Activated naive CD8-positive, alpha-beta T cell treated with anti-CD3 and anti-CD28 coated beads, Interleukin-2, amount 50 U/mL, for 24 hours (primary cell): Measurements from ENCODE around the gene KRABD2.
A peak's percentile ranks its signal among the peaks of the same experiment; 100 is the strongest.

ENCODE experiments used
- ATAC-seq: fragments of 150-1000 bp; cut with Tn5 transposase; one replicate; pipeline ENCODE4 v1.10.0; 2021
- DNase-seq: peaks from one replicate; pipeline ENCODE4 v3.0.0; 2021
- H3K27ac Mint-ChIP-seq: one replicate; pipeline ENCODE4 v1.8.0; 2021; ENCODE audit warnings: mild to moderate bottlenecking, mixed read lengths
- H3K27me3 Mint-ChIP-seq: one replicate; pipeline ENCODE4 v1.8.0; 2021; ENCODE audit warnings: mixed read lengths
- H3K36me3 Mint-ChIP-seq: one replicate; pipeline ENCODE4 v1.8.0; 2021; ENCODE audit warnings: low read depth, mixed read lengths
- H3K4me1 Mint-ChIP-seq: one replicate; pipeline ENCODE4 v1.8.0; 2021; ENCODE audit warnings: mixed read lengths
- H3K4me3 Mint-ChIP-seq: one replicate; pipeline ENCODE4 v1.8.0; 2021; ENCODE audit warnings: mild to moderate bottlenecking, moderate library complexity, mixed read lengths
- H3K9me3 Mint-ChIP-seq: one replicate; pipeline ENCODE4 v1.8.0; 2021; ENCODE audit warnings: mixed read lengths

KRABD2 gene

DNA sequence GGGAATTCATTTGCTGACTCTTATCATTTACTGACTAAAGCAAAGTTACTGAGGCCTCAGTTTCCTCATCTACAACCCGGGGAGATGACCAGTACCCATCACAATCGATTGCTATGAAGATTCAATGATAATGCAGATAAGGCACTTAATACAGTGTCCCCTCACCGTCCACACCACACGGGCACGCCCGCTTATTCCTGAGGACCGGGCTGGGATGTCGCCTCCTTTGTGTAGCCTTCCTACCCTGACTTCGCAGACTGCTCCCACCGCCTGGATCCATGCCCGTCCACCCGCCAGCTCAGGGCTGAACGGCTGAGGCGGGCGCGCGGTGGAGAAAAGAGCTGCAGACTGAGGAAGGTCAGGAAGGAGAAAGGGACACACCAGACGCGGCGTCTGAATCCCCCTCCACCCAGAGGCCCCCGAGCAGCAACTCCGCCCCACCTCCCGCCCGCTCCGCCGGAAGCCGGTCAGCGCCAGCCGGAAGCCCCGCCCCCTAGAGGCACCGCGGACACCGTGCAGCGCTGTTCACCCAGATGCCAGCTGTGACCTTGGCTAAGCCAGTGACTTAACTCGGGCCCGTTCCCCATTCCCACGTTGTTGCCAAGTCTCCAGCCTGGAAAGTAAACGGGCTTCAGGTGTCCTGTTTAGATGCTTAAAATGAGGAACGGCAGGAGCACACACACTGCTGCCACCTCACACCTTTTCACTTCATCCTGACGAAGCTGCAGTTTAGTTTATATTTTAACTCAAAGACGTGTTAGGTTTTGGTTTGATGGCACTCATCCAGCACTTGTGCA lies at the start of gene KRABD2:
Gene KRABD2 (minus strand): TSS at position 434 of the 797 bp plus-strand sequence.
- peak; percentile 97 for DNase-seq
- ATAC-seq = peak; percentile 97
- Mint-ChIP-seq H3K4me1 (peaks cover 61% of the 10 kb centered on the region), H3K4me3 (peak within 1 kb of the TSS; percentile 85), H3K36me3 (peaks cover 58% of the 10 kb centered on the region), H3K9me3 (no peaks in the 10 kb centered on the region), H3K27ac (peak within 1 kb of the TSS; percentile 99), H3K27me3 (no peaks in the 10 kb centered on the region)

DNA sequence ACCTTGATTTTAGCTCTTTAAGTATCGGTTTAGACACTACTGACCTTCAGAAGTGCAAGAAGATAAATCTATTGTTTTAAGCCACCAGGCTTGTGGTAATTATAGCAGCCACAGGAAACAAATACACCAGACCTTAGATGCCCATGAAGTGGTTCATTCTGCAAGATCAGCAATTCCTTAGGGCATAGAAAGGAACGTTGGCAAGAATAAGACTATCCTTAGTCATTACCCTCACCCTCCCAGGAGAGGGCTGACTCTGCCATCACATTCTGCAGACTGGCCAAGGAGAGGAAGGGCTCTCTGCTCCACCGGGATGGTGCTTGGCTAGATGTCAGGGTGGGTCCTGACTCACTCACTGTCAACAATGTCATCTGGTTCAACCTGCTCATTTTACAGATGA lies 45.1 kb upstream of the KRABD2 start:
- Mint-ChIP-seq H3K27ac (no peak overlapping the region), H3K27me3 (peaks cover 36% of the 10 kb centered on the region), H3K4me1 (no peaks in the 10 kb centered on the region), H3K9me3 (no peaks in the 10 kb centered on the region), H3K4me3 (no peak overlapping the region), H3K36me3 (no peaks in the 10 kb centered on the region)
- DNase-seq (no peak), ATAC-seq (no peak)

- Mint-ChIP-seq H3K27ac (no peak overlapping the region), H3K9me3 (no peaks in the 10 kb centered on the region), H3K36me3 (no peaks in the 10 kb centered on the region), H3K4me1 (no peaks in the 10 kb centered on the region), H3K27me3 (peaks cover 42% of the 10 kb centered on the region), H3K4me3 (no peak overlapping the region)
- DNase-seq (no peak), ATAC-seq (no peak)
Observed at GRCh38 chr17:8420041-8420934, 43.8 kb upstream of the KRABD2 start.

DNA sequence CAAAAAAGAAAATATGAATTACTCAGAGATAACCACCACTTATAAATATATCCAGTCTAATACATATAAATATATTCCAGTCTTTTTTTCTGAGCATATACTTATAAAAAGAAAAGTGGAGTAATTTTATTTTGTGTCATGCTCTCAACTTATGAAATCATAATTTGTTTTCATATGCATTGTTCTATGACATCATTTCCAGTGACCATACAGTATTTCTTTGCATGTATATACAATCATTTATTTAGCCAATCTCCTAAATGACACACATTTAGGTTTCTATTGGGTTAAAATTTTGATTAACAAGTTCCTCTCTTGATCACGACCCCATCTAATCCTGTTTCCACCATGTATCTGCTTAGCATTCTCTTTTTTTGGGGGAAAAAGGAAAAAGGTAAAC lies 42.8 kb upstream of the KRABD2 start:
- Mint-ChIP-seq H3K36me3 (no peaks in the 10 kb centered on the region), H3K4me1 (no peaks in the 10 kb centered on the region), H3K27ac (no peak overlapping the region), H3K4me3 (no peak overlapping the region), H3K9me3 (no peaks in the 10 kb centered on the region), H3K27me3 (peaks cover 38% of the 10 kb centered on the region)
- ATAC-seq (no peak), DNase-seq (no peak)

DNA sequence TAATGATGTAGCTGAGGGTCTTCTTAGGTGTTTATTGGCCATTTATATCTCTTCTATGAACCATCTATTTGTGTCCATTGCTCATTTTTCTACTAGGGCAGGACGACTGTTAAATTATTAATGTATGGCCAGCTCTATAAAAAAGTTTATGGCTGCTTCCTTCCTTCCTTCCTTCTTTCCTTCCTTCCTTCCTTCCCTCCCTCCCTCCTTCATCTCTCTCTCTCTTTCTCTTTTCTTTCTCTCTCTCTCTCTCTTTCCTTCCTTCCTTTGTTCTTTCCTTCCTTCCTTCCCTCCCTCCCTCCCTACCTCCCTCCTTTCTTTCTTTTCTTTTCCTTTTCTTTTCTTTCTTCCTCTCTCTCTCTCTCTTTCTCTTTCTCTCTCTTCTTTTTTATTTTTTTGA lies 42.0 kb upstream of the KRABD2 start:
- Mint-ChIP-seq H3K9me3 (no peaks in the 10 kb centered on the region), H3K4me3 (no peak overlapping the region), H3K27me3 (peaks cover 33% of the 10 kb centered on the region), H3K36me3 (no peaks in the 10 kb centered on the region), H3K4me1 (peaks cover 2% of the 10 kb centered on the region), H3K27ac (no peak overlapping the region)
- no peak for ATAC-seq
- no peak for DNase-seq

- H3K27ac Mint-ChIP-seq = no peak overlapping the region
- peaks cover 32% of the 10 kb centered on the region for H3K27me3 Mint-ChIP-seq
- H3K9me3 Mint-ChIP-seq = no peaks in the 10 kb centered on the region
- no peak for DNase-seq
- H3K4me3 Mint-ChIP-seq = no peak overlapping the region
- no peak for ATAC-seq
- peaks cover 9% of the 10 kb centered on the region for H3K4me1 Mint-ChIP-seq
- no peaks in the 10 kb centered on the region for H3K36me3 Mint-ChIP-seq
Observed at GRCh38 chr17:8417806-8418205, 41.3 kb upstream of the KRABD2 start.

- Mint-ChIP-seq H3K4me1 (peaks cover 16% of the 10 kb centered on the region), H3K36me3 (no peaks in the 10 kb centered on the region), H3K9me3 (no peaks in the 10 kb centered on the region), H3K4me3 (no peak overlapping the region), H3K27me3 (peaks cover 33% of the 10 kb centered on the region), H3K27ac (no peak overlapping the region)
- DNase-seq (no peak), ATAC-seq (no peak)
Observed at GRCh38 chr17:8413938-8414337, 37.4 kb upstream of the KRABD2 start.

DNA sequence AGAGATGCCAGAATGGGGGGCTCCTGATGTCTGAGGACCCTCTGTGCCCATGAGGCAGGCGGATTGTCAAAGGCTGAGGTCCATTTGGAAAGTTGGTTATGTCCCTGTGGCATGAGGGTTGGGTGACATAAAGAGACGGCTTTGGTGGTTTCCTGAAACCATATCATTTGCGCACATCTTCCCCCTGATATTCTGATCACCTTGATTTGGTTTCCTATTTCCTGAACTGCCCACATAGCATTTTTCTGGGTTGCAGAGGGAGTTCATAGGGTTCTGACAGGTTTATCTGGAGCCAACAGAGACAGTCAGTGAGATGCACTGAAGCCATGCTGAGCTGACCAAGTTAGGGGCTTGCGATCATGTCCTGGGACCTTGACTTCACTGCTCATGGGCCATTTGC lies 36.8 kb upstream of the KRABD2 start:
- Mint-ChIP-seq H3K4me3 (no peak overlapping the region), H3K27ac (no peak overlapping the region), H3K9me3 (no peaks in the 10 kb centered on the region), H3K4me1 (peaks cover 16% of the 10 kb centered on the region), H3K27me3 (peaks cover 31% of the 10 kb centered on the region), H3K36me3 (no peaks in the 10 kb centered on the region)
- DNase-seq (no peak), ATAC-seq (no peak)

GRCh38 chr17:8412089-8412488 lies 35.6 kb upstream of the KRABD2 start:
- no peaks in the 10 kb centered on the region for H3K9me3 Mint-ChIP-seq
- no peak overlapping the region for H3K4me3 Mint-ChIP-seq
- DNase-seq (no peak), ATAC-seq (no peak)
- H3K27me3 Mint-ChIP-seq = peaks cover 22% of the 10 kb centered on the region
- H3K27ac Mint-ChIP-seq = no peak overlapping the region
- no peaks in the 10 kb centered on the region for H3K36me3 Mint-ChIP-seq
- peaks cover 16% of the 10 kb centered on the region for H3K4me1 Mint-ChIP-seq

DNA sequence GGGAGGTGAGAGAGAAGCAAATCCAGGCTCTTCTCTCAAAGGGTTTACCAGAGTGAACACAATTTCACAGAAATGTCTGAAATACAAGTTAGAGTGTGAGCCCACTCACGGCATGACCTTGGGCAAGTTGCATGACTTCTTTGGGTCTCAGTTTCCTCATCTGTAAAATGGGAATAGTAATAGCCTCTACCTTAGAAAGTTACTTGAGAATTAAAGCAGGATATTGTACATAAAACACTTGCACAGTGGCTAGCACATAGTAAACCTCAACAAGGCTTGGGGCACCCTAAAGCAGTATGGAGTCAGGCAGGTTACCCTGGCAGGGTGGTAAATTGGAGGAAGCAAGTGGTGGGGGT lies 34.4 kb upstream of the KRABD2 start:
- Mint-ChIP-seq H3K4me1 (peaks cover 16% of the 10 kb centered on the region), H3K4me3 (no peak overlapping the region), H3K36me3 (no peaks in the 10 kb centered on the region), H3K9me3 (no peaks in the 10 kb centered on the region), H3K27ac (no peak overlapping the region), H3K27me3 (peaks cover 18% of the 10 kb centered on the region)
- ATAC-seq (no peak), DNase-seq (no peak)

- H3K36me3 Mint-ChIP-seq = no peaks in the 10 kb centered on the region
- no peak overlapping the region for H3K27ac Mint-ChIP-seq
- peaks cover 17% of the 10 kb centered on the region for H3K27me3 Mint-ChIP-seq
- H3K4me1 Mint-ChIP-seq = peaks cover 16% of the 10 kb centered on the region
- DNase-seq = peak; percentile 88
- no peaks in the 10 kb centered on the region for H3K9me3 Mint-ChIP-seq
- H3K4me3 Mint-ChIP-seq = no peak overlapping the region
- peak; percentile 82 for ATAC-seq
Observed at GRCh38 chr17:8409966-8410882, 33.7 kb upstream of the KRABD2 start.

- no peak overlapping the region for H3K4me3 Mint-ChIP-seq
- H3K27me3 Mint-ChIP-seq = peaks cover 17% of the 10 kb centered on the region
- ATAC-seq (no peak), DNase-seq (no peak)
- H3K9me3 Mint-ChIP-seq = no peaks in the 10 kb centered on the region
- H3K4me1 Mint-ChIP-seq = peaks cover 13% of the 10 kb centered on the region
- H3K36me3 Mint-ChIP-seq = no peaks in the 10 kb centered on the region
- H3K27ac Mint-ChIP-seq = no peak overlapping the region
Observed at GRCh38 chr17:8408371-8408770, 31.9 kb upstream of the KRABD2 start.

- H3K9me3 Mint-ChIP-seq = no peaks in the 10 kb centered on the region
- no peak overlapping the region for H3K27ac Mint-ChIP-seq
- no peaks in the 10 kb centered on the region for H3K36me3 Mint-ChIP-seq
- peaks cover 6% of the 10 kb centered on the region for H3K4me1 Mint-ChIP-seq
- H3K4me3 Mint-ChIP-seq = no peak overlapping the region
- no peak for DNase-seq
- peaks cover 18% of the 10 kb centered on the region for H3K27me3 Mint-ChIP-seq
- ATAC-seq = no peak
Observed at GRCh38 chr17:8406174-8406573, 29.7 kb upstream of the KRABD2 start.

DNA sequence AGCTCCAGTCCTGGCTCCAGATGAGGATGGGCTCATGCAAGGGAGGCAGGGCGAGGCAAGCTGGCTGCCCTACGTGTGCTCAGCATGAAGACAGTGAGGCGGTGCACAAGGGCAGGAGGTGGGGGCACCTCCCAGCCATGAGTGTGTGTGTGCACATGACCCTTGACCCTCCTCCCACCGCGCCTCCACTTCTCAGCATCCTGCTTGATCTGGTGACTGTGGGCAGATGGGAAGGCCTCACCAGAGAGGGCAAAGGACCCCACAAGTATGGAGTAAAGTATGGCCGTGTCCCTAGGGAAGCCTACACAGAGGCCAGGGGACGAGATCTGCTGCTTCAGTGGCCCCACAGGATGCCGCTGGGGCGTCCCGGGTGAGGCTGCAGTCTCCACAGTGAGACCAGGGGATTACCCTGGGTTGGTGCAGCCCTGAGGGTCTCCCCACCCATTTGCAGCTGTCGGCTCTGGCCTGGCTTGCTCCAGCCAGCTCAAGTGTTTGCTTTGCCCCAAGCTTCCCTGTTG lies 29.1 kb upstream of the KRABD2 start:
- DNase-seq (no peak), ATAC-seq (no peak)
- Mint-ChIP-seq H3K36me3 (no peaks in the 10 kb centered on the region), H3K27me3 (peaks cover 18% of the 10 kb centered on the region), H3K4me1 (peaks cover 6% of the 10 kb centered on the region), H3K4me3 (no peak overlapping the region), H3K9me3 (no peaks in the 10 kb centered on the region), H3K27ac (no peak overlapping the region)
